ENCODE results near the gene KNOP1.
"Not testable (repeated sequence)": the region's sequence is repeated elsewhere in the genome, so short reads cannot be mapped to it uniquely, and the experiment has no call there.

The KNOP1 gene

DNA sequence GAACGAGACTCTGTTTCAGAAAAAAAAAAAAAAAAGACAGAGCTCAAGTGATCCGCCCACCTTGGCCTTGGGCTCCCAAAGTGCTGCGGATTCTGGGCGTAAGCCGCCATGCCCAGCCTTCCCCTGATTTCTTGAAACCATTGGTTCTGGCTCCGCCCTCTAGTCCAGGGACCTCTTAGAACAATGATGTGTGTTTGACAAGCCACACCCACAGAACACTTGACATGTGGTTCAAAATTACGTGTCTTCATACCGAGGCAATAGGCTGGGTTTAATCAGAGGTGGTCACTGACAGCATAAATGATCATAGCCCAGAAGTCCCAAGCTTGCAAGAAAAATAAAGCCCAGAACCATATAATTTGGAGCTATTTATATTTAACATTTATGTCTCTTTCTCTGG, 23.0 kb downstream of the KNOP1 start:
- H3K27me3 ChIP-seq (ENCODE audit: control insufficient read depth, insufficient read depth, low read length), result no peaks in the 10 kb centered on the region
- no peak overlapping the region for H3K27ac ChIP-seq (ENCODE audit: low read depth, low read length)
- H3K4me1 ChIP-seq (ENCODE audit: control insufficient read depth, insufficient read depth, low read length), result no peaks in the 10 kb centered on the region; the same call in 1 of the 2 replicates
- H3K9me3 ChIP-seq (ENCODE audit: control insufficient read depth, insufficient read depth, low read depth, low read length), result no peaks in the 10 kb centered on the region; the same call in 1 of the 2 replicates
- no peak overlapping the region for H3K9ac ChIP-seq (ENCODE audit: low read length)
- peaks cover 65% of the 10 kb centered on the region for H3K36me3 ChIP-seq (ENCODE audit: control insufficient read depth, insufficient read depth, low read length)
- H3K4me3 ChIP-seq (ENCODE audit: low read depth, low read length), result no peak overlapping the region

DNA sequence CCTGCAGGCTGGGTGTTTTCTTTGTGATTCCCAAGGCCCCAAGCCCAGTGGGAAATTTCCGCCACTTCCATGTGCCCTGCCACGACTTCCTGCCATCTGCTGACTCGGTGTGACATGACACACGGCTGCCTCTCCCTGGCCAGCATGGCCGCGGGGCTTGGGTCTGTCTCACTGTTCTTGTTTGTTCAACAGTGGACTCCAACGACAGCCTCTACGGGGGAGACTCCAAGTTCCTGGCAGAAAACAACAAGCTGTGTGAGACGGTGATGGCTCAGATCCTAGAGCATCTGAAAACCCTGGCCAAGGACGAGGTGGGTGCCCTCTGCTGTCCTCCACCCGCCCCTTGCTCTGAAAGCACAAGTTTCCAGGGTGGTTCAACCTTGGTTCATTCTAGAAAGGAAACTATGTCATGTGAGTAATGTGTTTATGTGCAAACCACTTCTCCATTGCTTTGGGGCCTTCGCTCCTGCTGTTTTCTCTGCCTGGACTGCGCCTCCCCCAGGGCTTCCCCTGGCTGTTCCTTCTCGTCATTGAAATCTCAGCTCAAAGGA, 26.8 kb downstream of the KNOP1 start:
- Histone ChIP-seq H3K4me1 (ENCODE audit: control insufficient read depth, insufficient read depth, low read length) (peaks cover 6% of the 10 kb centered on the region; the same call in 1 of the 2 replicates), H3K9me3 (ENCODE audit: control insufficient read depth, insufficient read depth, low read depth, low read length) (no peaks in the 10 kb centered on the region), H3K9ac (ENCODE audit: low read length) (no peak overlapping the region), H3K36me3 (ENCODE audit: control insufficient read depth, insufficient read depth, low read length) (peaks cover 45% of the 10 kb centered on the region), H3K27me3 (ENCODE audit: control insufficient read depth, insufficient read depth, low read length) (no peaks in the 10 kb centered on the region), H3K4me3 (ENCODE audit: low read depth, low read length) (no peak overlapping the region), H3K27ac (ENCODE audit: low read depth, low read length) (no peak overlapping the region)

DNA sequence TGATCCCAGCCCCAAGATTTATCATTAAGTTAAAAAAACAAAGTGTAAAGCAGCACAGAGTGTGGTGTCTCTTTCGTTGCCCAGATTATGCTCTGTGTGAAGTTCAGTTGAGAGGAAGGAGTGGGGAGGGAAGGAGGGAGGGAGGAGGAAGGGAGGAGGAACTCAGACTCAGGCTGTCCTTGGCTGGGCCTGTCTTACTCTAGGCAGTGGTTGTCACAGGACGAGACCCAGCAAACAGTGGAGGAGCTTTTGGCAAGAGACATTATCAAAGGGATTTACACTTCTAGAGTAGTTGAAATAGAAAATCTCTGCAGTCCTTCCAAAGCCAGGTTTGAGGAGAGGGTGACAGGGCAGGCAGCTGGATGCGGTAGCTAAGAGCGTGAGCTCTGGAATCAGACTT, 27.8 kb downstream of the KNOP1 start:
- Histone ChIP-seq H3K27me3 (ENCODE audit: control insufficient read depth, insufficient read depth, low read length) (no peaks in the 10 kb centered on the region), H3K4me1 (ENCODE audit: control insufficient read depth, insufficient read depth, low read length) (peaks cover 6% of the 10 kb centered on the region; the same call in 1 of the 2 replicates), H3K27ac (ENCODE audit: low read depth, low read length) (no peak overlapping the region), H3K9ac (ENCODE audit: low read length) (no peak overlapping the region), H3K36me3 (ENCODE audit: control insufficient read depth, insufficient read depth, low read length) (peaks cover 49% of the 10 kb centered on the region), H3K9me3 (ENCODE audit: control insufficient read depth, insufficient read depth, low read depth, low read length) (no peaks in the 10 kb centered on the region), H3K4me3 (ENCODE audit: low read depth, low read length) (no peak overlapping the region)

DNA sequence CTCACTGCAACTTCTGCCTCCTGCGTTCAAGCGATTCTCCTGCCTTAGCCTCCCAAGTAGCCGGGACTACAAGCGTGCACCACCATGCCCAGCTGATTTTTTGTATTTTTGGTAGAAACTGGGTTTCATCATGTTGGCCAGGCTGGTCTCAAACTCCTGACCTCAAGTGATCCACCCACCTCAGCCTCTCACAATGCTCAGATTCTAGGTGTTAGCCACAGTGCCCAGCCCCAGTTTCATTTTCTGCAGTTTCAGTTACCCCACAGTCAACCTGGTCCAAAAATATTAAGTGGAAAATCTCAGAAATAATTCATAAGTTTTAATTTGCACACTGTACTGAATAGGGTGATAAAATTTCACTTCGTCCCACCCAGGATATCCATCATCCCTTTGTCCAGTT, 28.7 kb downstream of the KNOP1 start:
- H3K36me3 ChIP-seq (ENCODE audit: control insufficient read depth, insufficient read depth, low read length), result peaks cover 54% of the 10 kb centered on the region
- H3K4me3 ChIP-seq (ENCODE audit: low read depth, low read length), result no peak overlapping the region
- H3K27ac ChIP-seq (ENCODE audit: low read depth, low read length), result no peak overlapping the region
- no peak overlapping the region for H3K9ac ChIP-seq (ENCODE audit: low read length)
- H3K27me3 ChIP-seq (ENCODE audit: control insufficient read depth, insufficient read depth, low read length), result no peaks in the 10 kb centered on the region
- H3K9me3 ChIP-seq (ENCODE audit: control insufficient read depth, insufficient read depth, low read depth, low read length), result no peaks in the 10 kb centered on the region
- H3K4me1 ChIP-seq (ENCODE audit: control insufficient read depth, insufficient read depth, low read length), result peaks cover 6% of the 10 kb centered on the region; the same call in 1 of the 2 replicates

DNA sequence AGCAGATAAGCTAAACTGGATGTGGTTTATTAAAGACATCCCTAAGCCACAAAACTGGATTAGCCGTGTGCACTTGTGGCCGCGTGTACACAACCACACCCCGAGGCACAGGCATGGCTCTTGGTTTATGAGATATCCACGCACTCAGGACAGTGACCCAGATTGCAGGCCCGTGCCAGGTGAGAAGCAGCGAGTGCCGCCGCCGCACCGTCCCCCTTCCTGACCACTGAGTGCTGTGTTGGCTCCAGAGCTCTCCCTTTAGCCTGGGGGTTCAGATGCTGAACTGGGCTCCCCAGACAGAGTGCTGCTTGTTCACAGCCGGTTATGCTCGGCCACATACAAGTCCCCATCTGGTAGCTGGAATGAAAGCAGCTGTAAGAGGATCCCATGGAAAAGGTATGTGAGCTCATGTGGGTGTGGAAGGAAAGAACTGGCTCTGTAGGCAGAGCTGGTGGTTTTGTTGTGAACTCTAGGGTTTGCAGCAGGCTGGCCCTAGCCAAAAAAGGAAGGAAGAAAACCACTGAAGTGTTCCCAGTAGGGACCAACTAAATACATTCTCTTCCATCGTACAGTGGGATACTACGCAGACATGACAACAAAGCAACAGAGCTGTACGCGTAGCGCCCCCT, 29.5 kb downstream of the KNOP1 start:
- H3K4me1 ChIP-seq (ENCODE audit: control insufficient read depth, insufficient read depth, low read length), result peaks cover 6% of the 10 kb centered on the region; the same call in 1 of the 2 replicates
- no peaks in the 10 kb centered on the region for H3K9me3 ChIP-seq (ENCODE audit: control insufficient read depth, insufficient read depth, low read depth, low read length)
- H3K9ac ChIP-seq (ENCODE audit: low read length), result no peak overlapping the region
- H3K4me3 ChIP-seq (ENCODE audit: low read depth, low read length), result no peak overlapping the region
- no peaks in the 10 kb centered on the region for H3K27me3 ChIP-seq (ENCODE audit: control insufficient read depth, insufficient read depth, low read length)
- H3K27ac ChIP-seq (ENCODE audit: low read depth, low read length), result no peak overlapping the region
- H3K36me3 ChIP-seq (ENCODE audit: control insufficient read depth, insufficient read depth, low read length), result peaks cover 57% of the 10 kb centered on the region

DNA sequence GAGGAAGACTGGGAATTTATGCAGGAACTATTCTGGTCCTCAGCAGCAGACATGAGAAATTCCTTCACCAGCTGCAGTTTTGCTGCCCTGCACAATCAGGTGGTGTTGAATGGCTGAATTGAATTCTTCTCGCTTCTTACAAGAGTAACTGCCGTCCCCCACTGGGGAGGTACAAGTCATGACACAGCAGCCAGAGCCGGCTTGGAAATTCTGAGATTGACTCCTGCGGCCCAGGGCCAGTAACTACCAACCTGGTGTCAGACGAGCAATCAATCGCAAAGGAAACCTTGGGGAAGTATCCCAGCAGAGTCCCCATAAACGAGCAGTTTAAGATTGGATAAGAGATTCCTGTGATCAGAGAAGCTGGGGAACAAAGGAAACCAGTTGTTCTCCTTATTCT, 30.7 kb downstream of the KNOP1 start:
- H3K27ac ChIP-seq (ENCODE audit: low read depth, low read length), result no peak overlapping the region
- H3K36me3 ChIP-seq (ENCODE audit: control insufficient read depth, insufficient read depth, low read length), result peaks cover 57% of the 10 kb centered on the region
- no peaks in the 10 kb centered on the region for H3K27me3 ChIP-seq (ENCODE audit: control insufficient read depth, insufficient read depth, low read length)
- no peaks in the 10 kb centered on the region for H3K9me3 ChIP-seq (ENCODE audit: control insufficient read depth, insufficient read depth, low read depth, low read length)
- H3K9ac ChIP-seq (ENCODE audit: low read length), result no peak overlapping the region
- H3K4me3 ChIP-seq (ENCODE audit: low read depth, low read length), result no peak overlapping the region
- peaks cover 6% of the 10 kb centered on the region; the same call in 1 of the 2 replicates for H3K4me1 ChIP-seq (ENCODE audit: control insufficient read depth, insufficient read depth, low read length)

DNA sequence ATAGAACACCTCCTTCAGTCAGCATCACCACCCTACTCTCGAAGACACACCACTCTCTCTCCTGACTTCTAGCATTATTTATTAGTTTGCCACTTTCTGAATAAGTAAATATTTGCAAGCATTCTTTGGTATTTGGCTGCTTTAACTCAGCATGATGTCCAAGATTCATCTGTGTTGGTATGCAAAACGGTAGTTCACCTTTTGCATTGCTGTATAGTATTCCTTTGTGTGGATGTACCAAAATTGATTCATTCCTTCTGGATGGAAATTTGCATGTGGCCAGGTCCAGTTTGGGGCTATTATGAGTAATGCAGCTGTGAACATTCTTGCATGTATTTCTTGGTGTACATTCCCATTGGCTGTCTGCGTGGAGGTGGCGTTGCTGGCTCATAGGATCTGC, 32.9 kb downstream of the KNOP1 start:
- Histone ChIP-seq H3K9ac (ENCODE audit: low read length) (no peak overlapping the region), H3K27ac (ENCODE audit: low read depth, low read length) (no peak overlapping the region), H3K4me1 (ENCODE audit: control insufficient read depth, insufficient read depth, low read length) (peaks cover 6% of the 10 kb centered on the region; the same call in 1 of the 2 replicates), H3K36me3 (ENCODE audit: control insufficient read depth, insufficient read depth, low read length) (peaks cover 50% of the 10 kb centered on the region), H3K4me3 (ENCODE audit: low read depth, low read length) (no peak overlapping the region), H3K9me3 (ENCODE audit: control insufficient read depth, insufficient read depth, low read depth, low read length) (no peaks in the 10 kb centered on the region), H3K27me3 (ENCODE audit: control insufficient read depth, insufficient read depth, low read length) (no peaks in the 10 kb centered on the region)

DNA sequence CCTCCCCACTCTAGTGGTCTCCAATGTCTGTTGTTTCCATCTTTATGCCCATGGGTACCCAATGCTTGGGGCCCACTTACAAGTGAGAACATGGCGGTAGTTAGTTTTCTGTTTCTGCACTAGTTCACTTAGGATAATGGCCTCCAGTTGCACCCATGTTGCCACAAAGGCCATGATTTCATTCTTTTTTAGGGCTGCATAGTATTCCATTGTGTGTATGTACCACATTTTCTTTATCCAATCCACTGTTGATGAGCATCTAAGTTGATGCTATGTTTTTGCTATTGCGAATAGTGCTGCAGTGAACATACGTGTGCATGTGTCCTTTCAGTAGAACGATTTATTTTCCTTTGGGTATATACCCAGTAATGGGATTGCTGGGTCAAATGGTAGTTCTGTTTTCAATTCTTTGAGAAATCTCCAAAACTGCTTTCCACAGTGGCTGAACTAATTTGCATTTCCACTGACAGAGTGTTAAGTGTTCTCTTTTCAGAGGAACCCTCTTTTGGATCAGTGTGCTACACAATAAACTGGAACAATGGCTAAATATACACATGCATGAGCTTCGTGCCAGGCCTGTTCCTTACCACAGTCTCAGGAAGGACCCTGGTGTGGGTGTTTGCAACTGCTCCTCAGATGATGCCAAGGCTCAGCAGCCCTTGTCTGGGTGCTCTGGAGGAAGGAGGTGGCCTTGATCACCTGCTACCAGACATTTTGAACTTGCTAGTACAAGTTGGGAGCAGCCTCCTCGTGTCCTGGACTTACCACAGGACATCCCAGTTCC, 34.4 kb downstream of the KNOP1 start:
- H3K4me1 ChIP-seq (ENCODE audit: control insufficient read depth, insufficient read depth, low read length), result peaks cover 6% of the 10 kb centered on the region; the same call in 1 of the 2 replicates
- no peak overlapping the region for H3K9ac ChIP-seq (ENCODE audit: low read length)
- H3K9me3 ChIP-seq (ENCODE audit: control insufficient read depth, insufficient read depth, low read depth, low read length), result no peaks in the 10 kb centered on the region
- no peak overlapping the region for H3K27ac ChIP-seq (ENCODE audit: low read depth, low read length)
- H3K4me3 ChIP-seq (ENCODE audit: low read depth, low read length), result no peak overlapping the region
- no peaks in the 10 kb centered on the region for H3K27me3 ChIP-seq (ENCODE audit: control insufficient read depth, insufficient read depth, low read length)
- H3K36me3 ChIP-seq (ENCODE audit: control insufficient read depth, insufficient read depth, low read length), result peaks cover 48% of the 10 kb centered on the region

DNA sequence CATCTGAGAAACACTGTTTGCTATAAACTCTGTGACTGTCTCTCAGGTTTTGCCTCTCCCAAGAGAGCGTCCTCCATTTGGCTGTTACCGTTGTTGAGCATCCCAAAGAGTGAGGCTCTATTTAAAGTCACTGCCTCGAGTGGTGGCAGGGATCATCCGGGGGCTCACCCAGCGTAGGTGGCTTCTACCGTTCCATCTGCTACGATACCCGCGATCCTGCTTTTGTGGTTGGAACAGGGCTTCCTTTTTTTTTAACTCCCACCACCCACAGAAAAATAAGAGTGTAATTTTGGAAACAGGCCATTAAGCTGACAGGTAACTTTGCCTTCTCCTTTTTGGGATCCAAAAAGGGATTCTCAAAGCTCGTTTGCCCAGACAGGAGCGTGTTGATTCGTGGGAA, 36.4 kb downstream of the KNOP1 start:
- Histone ChIP-seq H3K9ac (ENCODE audit: low read length) (no peak overlapping the region), H3K27me3 (ENCODE audit: control insufficient read depth, insufficient read depth, low read length) (no peaks in the 10 kb centered on the region), H3K36me3 (ENCODE audit: control insufficient read depth, insufficient read depth, low read length) (peaks cover 44% of the 10 kb centered on the region), H3K27ac (ENCODE audit: low read depth, low read length) (no peak overlapping the region), H3K4me1 (ENCODE audit: control insufficient read depth, insufficient read depth, low read length) (no peaks in the 10 kb centered on the region), H3K9me3 (ENCODE audit: control insufficient read depth, insufficient read depth, low read depth, low read length) (no peaks in the 10 kb centered on the region), H3K4me3 (ENCODE audit: low read depth, low read length) (no peak overlapping the region)

DNA sequence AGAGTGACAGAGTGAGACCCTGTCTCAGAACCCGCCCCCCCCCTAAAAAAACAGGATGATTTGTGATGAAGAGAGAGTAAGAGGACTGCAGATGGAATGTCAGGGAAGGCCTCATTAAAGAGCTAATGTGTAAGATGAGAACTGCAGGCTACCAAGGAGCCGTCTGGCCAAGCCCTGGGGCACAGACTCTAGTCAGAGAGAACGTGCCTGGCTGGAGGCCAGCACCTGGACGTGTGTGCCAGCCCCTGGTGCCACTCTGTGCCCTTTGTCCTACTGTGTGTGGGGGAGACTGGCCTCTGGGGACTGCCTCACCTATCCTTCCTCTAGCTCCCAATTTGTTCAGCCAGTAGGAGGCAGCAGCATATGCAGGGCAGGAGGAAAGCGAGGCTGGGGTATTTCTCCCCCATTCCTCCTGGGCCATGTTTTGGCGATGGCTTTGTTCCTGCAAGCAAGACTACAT, 37.1 kb downstream of the KNOP1 start:
- Histone ChIP-seq H3K27me3 (ENCODE audit: control insufficient read depth, insufficient read depth, low read length) (no peaks in the 10 kb centered on the region), H3K9ac (ENCODE audit: low read length) (no peak overlapping the region), H3K36me3 (ENCODE audit: control insufficient read depth, insufficient read depth, low read length) (peaks cover 43% of the 10 kb centered on the region), H3K27ac (ENCODE audit: low read depth, low read length) (no peak overlapping the region), H3K4me3 (ENCODE audit: low read depth, low read length) (no peak overlapping the region), H3K4me1 (ENCODE audit: control insufficient read depth, insufficient read depth, low read length) (no peaks in the 10 kb centered on the region), H3K9me3 (ENCODE audit: control insufficient read depth, insufficient read depth, low read depth, low read length) (no peaks in the 10 kb centered on the region)

DNA sequence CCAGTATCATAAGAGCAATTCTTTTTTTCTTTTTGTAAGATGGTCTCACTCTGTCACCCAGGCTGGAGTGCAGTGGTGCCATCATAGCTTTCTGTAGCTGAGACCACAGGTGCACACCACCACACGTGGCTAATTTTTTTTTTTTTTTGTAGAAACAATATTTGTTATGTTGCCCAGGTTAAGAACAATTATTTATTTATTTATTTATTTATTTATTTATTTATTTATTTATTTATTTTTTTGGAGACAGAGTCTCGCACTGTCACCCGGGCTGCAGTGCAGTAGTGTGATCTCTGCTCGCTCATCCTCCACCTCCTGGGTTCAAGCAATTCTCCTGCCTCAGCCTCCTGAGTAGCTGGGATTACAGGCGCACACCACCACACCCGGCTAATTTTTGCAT, 38.7 kb downstream of the KNOP1 start:
- peaks cover 37% of the 10 kb centered on the region for H3K36me3 ChIP-seq (ENCODE audit: control insufficient read depth, insufficient read depth, low read length)
- H3K4me1 ChIP-seq (ENCODE audit: control insufficient read depth, insufficient read depth, low read length); H3K4me3 ChIP-seq (ENCODE audit: low read depth, low read length); H3K27me3 ChIP-seq (ENCODE audit: control insufficient read depth, insufficient read depth, low read length); H3K27ac ChIP-seq (ENCODE audit: low read depth, low read length); H3K9ac ChIP-seq (ENCODE audit: low read length); H3K9me3 ChIP-seq (ENCODE audit: control insufficient read depth, insufficient read depth, low read depth, low read length): not testable (repeated sequence)
